ENCODE measurements around the gene SEPTIN2.
"Not testable (repeated sequence)": the region's sequence is repeated elsewhere in the genome, so short reads cannot be mapped to it uniquely, and the experiment has no call there.

DNA sequence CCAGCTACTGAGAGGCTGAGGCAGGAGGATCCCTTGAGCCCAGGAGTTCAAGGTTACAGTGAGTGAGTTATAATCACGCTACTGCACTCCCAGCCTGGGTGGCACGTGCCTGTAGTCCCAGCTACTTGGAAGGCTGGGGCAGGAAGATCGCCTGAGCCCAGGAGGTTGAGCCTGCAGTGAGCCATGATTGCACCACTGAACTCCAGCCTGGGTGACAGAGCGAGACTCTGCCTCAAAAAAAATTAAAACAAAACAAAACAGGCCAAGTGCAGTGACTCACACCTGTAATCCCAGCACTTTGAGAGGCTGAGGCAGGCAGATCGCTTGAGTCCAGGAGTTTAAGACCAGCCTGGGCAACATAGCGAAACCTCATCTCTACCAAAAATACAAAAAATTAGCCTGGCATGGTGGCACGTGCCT is 22.3 kb upstream of the SEPTIN2 start:
- TF ChIP-seq, protein P1, sequence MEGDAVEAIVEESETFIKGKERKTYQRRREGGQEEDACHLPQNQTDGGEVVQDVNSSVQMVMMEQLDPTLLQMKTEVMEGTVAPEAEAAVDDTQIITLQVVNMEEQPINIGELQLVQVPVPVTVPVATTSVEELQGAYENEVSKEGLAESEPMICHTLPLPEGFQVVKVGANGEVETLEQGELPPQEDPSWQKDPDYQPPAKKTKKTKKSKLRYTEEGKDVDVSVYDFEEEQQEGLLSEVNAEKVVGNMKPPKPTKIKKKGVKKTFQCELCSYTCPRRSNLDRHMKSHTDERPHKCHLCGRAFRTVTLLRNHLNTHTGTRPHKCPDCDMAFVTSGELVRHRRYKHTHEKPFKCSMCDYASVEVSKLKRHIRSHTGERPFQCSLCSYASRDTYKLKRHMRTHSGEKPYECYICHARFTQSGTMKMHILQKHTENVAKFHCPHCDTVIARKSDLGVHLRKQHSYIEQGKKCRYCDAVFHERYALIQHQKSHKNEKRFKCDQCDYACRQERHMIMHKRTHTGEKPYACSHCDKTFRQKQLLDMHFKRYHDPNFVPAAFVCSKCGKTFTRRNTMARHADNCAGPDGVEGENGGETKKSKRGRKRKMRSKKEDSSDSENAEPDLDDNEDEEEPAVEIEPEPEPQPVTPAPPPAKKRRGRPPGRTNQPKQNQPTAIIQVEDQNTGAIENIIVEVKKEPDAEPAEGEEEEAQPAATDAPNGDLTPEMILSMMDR (IDR thresholded peaks at IDR 0.05), result not testable (repeated sequence)
- not testable (repeated sequence) for TF ChIP-seq POLR2A (IDR thresholded peaks at IDR 0.05)

All from thyroid gland (tissue), 4 donors.